ENCODE data around the gene FARS2. TPM values are rescaled to one million over a fixed set of nuclear protein-coding genes. Genes with fewer than 3 reads are reported as not detected.

FARS2 gene
- total RNA-seq, 1 experiment from 2014 or later, result 13.8 TPM

GRCh38 chr6:5684320-5685053 lies 423.2 kb downstream of the FARS2 start:
- no peaks in the 10 kb centered on the region for H3K79me2 ChIP-seq (ENCODE audit: insufficient read depth, low read length)
- H4K20me1 ChIP-seq (ENCODE audit: insufficient read depth), result no peaks in the 10 kb centered on the region; the same call in 1 of the 2 replicates
- ChIA-PET CTCF (no interaction called here), POLR2A (no interaction called here), RAD21 (ENCODE audit: low non-redundant PET in 1 of 2, low total read pairs in 2 of 2, uncharacterized antibody in 2 of 2, unreplicated experiment in 2 of 2) (no interaction called here)
- H3K4me1 ChIP-seq (ENCODE audit: control insufficient read depth in 1 of 2, insufficient read depth in 2 of 2, low read length in 2 of 2), result no peaks in the 10 kb centered on the region
- ATAC-seq, result no peak
- no TSS peak for BruUV-seq (replicated peaks)
- H3K27me3 ChIP-seq (ENCODE audit: insufficient read depth, low read length), result no peaks in the 10 kb centered on the region
- no peak overlapping the region for H3K9ac ChIP-seq (ENCODE audit: low read length)
- H3K4me2 ChIP-seq (ENCODE audit: low read length), result no peak overlapping the region
- no peaks in the 10 kb centered on the region for H3K9me3 ChIP-seq (ENCODE audit: control insufficient read depth in 1 of 2, insufficient read depth in 1 of 2, low read depth in 1 of 2, low read length in 2 of 2)
- no peak overlapping the region for H3K27ac ChIP-seq (ENCODE audit: low read depth, low read length)
- H2AFZ ChIP-seq (ENCODE audit: low read depth, low read length, poor library complexity, severe bottlenecking), result no peak overlapping the region
- H3K9me2 ChIP-seq (ENCODE audit: insufficient read depth), result no peaks in the 10 kb centered on the region
- no peak for DNase-seq (ENCODE audit: low read depth, low spot score)
- H3K36me3 ChIP-seq (ENCODE audit: control insufficient read depth in 1 of 2, insufficient read depth in 2 of 2, low read length in 2 of 2), result no peaks in the 10 kb centered on the region
- TF ChIP-seq ELF1 (IDR thresholded peaks at IDR 0.05; ENCODE audit: borderline replicate concordance, low read depth) (no peak), CEBPB (IDR thresholded peaks at IDR 0.05; ENCODE audit: low read depth) (no peak)
- TF ChIP-seq, protein P1, sequence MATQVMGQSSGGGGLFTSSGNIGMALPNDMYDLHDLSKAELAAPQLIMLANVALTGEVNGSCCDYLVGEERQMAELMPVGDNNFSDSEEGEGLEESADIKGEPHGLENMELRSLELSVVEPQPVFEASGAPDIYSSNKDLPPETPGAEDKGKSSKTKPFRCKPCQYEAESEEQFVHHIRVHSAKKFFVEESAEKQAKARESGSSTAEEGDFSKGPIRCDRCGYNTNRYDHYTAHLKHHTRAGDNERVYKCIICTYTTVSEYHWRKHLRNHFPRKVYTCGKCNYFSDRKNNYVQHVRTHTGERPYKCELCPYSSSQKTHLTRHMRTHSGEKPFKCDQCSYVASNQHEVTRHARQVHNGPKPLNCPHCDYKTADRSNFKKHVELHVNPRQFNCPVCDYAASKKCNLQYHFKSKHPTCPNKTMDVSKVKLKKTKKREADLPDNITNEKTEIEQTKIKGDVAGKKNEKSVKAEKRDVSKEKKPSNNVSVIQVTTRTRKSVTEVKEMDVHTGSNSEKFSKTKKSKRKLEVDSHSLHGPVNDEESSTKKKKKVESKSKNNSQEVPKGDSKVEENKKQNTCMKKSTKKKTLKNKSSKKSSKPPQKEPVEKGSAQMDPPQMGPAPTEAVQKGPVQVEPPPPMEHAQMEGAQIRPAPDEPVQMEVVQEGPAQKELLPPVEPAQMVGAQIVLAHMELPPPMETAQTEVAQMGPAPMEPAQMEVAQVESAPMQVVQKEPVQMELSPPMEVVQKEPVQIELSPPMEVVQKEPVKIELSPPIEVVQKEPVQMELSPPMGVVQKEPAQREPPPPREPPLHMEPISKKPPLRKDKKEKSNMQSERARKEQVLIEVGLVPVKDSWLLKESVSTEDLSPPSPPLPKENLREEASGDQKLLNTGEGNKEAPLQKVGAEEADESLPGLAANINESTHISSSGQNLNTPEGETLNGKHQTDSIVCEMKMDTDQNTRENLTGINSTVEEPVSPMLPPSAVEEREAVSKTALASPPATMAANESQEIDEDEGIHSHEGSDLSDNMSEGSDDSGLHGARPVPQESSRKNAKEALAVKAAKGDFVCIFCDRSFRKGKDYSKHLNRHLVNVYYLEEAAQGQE (IDR thresholded peaks at IDR 0.05; ENCODE audit: low read depth), result no peak
- no peak overlapping the region for H3K4me3 ChIP-seq (replicated peaks in 1 of 2; ENCODE audit: low read depth in 1 of 2, low read length in 2 of 2)
- intact Hi-C loops (cut with micrococcal nuclease), result no loop called here

All from HCT116 (cell line).